T follicular helper cell (primary cell): Measurements from ENCODE around the gene ZNF493.

Experiments used
- DNase-seq: peaks from one replicate; pipeline ENCODE4 v3.0.0-alpha.2; 2020; ENCODE audit warnings: low read depth
- total RNA-seq, 2 experiments: gene quantifications; one replicate each; lab custom pipeline; 2026; lab: John Stamatoyannopoulos, UW

The ZNF493 gene
- 19.9 to 41.2 reads per million in 2 experiments for total RNA-seq

GRCh38 chr19:21396893-21397572 lies at the start of gene ZNF493:
Gene ZNF493 (plus strand): TSS chr19:21397133. CDS start chr19:21397238, 105 bp downstream.
- DNase-seq: peak; percentile 86

DNA sequence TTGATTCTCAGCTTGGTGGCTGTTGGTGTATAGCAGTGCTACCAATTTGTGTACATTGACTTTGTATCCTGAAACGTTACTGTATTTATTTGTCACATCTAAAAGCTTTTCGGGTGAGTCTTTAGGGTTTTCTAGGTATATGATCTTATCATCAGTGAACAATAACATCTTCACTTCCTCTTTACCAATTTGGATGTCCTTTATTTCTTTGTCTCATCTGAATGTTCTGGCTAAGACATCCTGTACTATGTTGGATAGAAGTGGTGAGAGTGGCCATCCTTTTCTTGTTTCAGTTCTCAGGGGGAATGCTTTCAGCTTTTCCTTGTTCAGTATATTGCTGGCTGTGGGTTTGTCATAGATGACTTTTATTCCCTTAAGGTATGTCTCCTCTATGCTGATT lies 44.1 kb upstream of the ZNF493 start:
- DNase-seq: no peak

DNA sequence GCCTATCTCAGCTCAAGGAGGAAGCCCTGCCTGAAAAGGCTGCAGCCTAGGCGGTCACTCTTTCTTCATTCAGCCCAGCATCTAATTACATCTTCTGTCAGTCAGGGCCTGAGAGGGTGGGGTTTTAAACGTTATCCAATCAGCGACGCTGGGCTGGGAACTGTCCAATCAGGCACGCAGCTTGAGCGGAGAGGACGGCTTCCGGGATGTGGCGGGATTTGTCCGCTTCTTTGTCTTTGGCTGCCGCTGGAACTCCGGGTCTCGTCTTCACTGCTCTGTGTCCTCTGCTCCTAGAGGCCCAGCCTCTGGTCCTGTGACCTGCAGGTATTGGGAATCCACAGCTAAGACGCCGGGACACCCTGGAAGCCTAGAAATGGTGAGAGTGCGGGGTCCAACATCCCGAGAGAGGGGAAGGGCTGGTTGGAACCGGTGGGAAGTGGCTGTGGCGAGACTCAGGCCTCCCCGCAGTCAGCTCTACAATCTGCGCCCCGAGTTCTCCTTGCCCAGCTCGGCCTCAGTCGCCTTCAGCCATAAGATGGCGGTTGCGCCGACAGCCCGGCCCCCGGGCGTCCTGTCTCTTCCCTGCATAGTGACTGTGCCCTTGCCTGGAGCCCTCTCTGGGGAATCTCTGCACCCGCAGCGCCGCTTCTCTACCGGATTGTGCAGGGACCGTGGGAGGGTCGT lies 38.0 kb upstream of the ZNF493 start, which contains the start of gene ZNF738:
TSS of gene ZNF738 (plus strand) at position 233 of the 684 bp plus-strand sequence. CDS start at position 374, 141 bp downstream.
- DNase-seq: peak; percentile 63

GRCh38 chr19:21362291-21362690 lies 34.6 kb upstream of the ZNF493 start:
- no peak for DNase-seq

- no peak for DNase-seq
Measured at GRCh38 chr19:21383980-21384582, 12.9 kb upstream of the ZNF493 start.

DNA sequence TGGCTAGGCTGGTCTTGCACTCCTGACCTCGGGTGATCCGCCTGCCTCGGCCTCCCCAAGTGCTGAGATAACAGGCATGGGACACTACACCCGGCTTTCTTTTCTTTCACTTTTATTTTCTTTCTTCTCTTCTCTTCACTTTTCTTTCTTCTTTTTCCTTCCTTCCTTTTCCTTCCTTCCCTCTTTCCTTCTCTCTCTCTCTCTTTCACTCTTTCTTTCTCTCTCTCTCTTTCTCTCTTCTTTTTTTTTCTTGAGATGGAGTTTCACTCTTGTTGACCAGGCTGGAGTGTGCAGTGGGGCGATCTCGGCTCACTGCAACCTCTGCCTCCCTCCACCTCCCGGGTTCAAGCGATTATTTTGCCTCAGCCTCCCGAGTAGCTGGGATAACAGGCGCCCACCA lies 812 bp upstream of the ZNF493 start:
- no peak for DNase-seq

DNA sequence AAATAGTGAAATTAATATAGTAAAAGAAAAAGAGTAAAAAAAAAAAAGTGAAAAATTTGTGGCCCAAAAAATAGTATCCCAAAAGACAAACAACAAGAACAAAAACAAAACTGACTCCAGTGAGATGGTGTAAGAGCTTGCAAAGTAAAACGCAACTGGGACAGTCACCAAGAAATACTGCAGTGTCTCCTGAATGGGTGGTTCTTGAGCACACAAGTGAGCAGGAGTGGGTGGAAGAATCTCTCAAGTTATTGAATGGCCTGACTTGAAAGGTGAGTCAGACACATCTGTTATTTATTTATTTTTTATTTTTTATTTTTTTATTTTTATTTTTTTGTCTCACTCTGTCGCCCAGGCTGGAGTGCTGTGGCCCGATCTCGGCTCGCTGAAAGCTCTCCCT lies 1.9 kb downstream of the ZNF493 start:
- DNase-seq: no peak

DNA sequence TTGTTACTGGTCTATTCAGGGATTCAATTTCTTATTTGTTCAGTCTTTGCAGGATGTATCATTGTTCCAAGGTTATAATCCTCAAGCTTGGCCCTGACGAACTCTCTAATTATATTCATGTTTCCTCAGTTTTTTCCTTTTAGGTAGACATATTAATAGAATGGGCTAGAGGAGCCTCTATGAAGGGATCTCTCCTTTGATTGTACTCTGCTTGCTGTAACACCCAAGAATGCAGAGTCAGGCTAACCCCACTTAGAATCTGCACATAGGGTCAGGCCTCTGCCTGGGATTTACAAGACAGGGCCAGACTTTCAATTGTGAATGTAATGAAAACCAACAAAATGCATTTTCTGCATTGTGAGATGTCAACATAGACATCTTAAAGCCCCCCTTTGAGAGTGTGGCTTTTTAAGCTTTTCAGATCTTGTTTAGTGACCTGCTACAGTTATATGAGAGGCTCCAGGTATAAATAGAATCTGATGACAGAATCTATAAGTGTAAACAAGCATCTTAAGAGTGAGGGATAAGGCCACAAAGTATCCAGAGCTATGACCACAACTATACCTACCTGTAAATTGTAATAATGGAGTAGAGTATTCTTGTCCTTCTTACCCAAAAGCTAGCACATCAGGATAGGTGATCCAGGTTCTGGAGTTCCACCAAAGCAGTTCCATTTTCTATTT lies 5.5 kb downstream of the ZNF493 start:
- DNase-seq: no peak

DNA sequence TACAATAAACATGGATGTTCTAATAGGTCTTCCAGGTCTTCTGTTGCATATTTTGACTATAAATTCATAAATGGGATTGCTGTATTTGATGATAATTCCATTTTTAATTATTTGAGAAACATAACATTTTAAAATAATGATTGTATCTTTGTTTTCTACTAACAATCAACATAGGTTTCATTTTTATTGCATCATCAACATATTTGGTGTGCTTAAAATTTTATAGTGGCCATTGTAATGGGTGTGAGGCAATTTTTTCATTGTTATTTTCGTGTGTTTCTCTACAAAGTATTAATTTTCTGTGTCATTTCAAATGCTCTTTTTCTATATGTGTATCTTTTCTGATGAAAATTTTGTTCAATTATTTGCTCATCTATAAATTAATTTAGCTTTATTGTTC lies 13.2 kb downstream of the ZNF493 start:
- no peak for DNase-seq

DNA sequence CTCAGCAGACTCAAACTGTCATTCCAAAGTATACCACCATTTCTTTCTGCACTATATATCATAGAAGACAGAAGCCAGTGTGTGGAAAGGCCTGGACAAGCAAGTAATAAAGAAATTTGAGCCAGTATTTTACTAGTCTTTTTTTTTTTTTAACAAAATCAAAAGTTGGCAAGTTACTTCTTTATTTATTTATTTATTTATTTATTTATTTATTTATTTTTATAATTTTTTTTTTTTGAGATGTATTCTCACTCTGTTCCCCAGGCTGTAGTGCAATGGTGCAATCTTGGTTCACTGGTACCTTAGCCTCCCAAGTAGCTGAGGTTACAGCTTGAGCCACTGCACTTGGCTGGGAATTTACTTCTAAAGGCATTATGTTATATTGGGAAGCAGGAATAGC lies 25.3 kb downstream of the ZNF493 start:
- no peak for DNase-seq

GRCh38 chr19:21423057-21424041 lies 26.4 kb downstream of the ZNF493 start:
- DNase-seq: no peak

DNA sequence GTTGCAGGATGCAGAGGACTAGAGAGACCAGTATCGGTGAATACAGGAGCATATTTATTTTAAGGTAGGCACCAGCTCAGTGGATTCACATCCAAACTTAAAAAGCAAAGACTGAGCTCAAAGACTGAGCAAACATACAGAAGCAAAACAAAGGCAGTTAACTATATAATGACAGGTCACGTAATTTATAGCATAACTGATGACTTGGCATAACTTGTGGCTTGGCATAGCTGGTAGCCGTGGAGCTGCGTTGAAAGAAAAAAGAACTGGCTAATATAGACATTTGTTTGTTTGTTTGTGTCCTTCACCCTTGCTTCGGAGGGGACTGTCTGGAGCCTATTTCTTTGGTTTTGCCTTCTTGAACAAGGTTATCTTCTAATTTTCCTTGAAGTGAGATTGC lies 33.7 kb downstream of the ZNF493 start:
- no peak for DNase-seq

DNA sequence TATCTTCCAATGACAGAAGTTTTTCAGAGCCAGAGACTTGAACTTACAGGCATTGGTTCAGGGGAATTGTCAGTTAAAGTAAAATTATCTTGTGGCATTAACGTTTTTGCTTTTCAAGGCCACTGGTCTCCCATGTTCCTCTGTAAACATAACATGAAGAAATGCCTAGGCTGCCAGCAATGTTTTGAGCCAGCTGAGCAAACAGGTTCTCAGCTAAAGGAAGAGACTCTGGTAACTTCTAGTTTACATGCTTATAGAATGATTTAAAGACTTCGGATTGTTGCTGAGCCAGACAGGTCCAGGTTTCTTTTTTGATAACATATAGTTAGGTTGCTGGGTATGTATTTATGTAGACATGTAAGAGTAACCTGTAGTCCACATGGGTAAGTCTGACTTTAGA lies 35.7 kb downstream of the ZNF493 start:
- no peak for DNase-seq

DNA sequence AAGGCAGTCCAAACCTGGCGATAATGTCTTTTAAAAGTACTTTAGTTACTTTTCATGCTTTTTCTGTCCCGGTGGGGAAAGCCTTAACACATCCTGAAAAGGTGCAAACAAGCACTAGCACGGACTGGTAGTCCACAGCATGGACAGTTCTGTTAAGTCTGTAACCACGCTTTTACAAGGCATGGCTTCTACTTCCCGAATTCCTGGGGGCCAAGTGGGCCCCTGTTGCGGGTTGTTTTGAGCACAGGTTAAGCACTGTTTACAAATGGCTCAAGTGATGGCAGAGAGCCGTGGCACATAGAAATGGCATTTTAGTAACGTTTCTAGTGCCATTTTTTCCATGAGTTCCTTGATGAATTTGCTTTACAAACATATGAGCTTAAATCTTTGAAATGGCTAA lies 37.6 kb downstream of the ZNF493 start:
- DNase-seq: no peak

- no peak for DNase-seq
Measured at GRCh38 chr19:21434967-21435544, 38.1 kb downstream of the ZNF493 start.

DNA sequence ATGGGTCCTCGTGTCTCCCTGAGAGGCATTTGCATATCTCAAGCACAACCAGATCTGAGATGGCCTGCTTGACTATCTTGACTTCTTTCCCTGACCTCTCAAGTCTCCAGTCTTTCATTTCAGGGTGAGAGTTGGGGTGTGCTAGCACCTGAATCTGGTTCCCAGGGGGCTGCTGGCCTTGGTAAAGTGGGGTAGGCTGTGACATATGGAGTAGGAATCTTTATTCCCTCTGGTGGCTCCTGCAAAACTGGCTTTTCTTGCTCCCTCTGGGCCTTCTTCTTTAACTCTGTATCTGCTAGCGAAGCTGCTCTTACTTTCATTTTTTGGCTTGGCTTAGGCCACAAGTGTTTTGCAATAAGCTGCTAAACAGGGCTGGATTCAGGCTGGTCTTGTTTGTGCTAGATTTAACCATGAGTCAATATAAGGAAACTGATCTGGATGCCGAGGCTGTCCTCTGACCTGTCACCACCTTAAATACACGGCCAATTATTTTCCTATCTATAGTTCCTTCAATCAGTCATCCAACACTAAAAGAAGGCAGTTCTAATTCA lies 42.3 kb downstream of the ZNF493 start:
- no peak for DNase-seq

GRCh38 chr19:21440321-21440720 lies 43.4 kb downstream of the ZNF493 start:
- DNase-seq: no peak

DNA sequence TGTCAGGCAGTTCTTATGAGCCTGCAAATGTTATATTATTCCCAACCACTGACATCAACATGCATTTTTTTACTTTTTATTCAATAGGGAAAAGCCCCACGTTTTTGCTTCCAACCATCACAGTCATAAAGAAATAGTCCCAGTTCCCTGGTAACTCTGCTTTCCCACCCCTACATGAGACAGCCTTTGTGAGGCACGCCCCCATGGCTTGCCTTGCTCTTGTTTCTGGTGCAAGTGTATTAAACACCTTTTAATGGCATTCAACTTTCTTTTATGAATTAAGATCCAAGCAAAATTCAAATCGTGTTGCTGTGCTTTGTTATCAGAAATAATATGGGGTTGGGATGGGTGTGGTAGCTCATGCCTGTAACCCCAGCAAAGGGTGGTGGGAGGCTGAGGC lies 54.3 kb downstream of the ZNF493 start:
- no peak for DNase-seq

GRCh38 chr19:21454901-21455300 lies 58.0 kb downstream of the ZNF493 start:
- no peak for DNase-seq

DNA sequence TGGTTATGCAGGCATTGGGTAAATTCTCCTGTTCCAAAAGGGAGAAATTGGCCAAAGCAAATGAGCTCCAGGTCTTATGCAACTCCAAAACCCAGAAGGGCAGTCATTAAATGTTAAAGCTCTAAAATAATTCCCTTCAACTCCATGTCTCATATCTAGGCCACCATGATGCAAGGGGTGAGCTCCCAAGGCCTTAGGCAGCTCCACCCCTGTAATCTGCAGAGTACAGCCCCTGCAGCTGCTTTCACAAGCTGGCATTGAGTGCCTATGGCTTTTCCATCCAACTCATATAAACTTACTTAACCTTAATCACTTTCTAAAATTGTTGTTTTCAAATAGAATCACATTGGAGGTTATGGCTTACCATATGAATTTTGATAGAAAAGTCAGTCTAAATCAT lies 63.8 kb downstream of the ZNF493 start:
- DNase-seq: no peak

DNA sequence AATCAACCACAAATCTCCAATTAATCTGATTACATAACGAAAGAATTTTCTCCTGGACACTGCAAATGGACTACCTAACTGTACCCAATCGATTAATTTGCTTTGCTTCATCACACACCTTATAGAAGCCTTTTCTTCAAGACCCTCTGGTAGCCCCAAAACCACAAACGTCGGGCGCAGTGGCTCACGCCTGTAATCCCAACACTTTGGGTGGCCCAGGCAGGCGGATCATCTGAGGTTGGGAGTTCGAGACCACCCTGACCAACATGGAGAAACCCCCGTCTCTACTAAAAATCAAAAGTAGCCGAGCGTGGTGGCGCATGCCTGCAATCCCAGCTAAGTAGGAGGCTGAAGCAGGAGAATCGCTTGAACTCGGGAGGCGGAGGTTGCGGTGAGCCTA lies 65.6 kb downstream of the ZNF493 start:
- DNase-seq: no peak
